Subcutaneous adipose tissue (tissue), 4 donors: ENCODE data around the gene BHLHE23. TPM values are rescaled to one million over a fixed set of nuclear protein-coding genes. Genes with fewer than 3 reads are reported as not detected.

Experiments used
- CTCF ChIP-seq: fragments of 450-650 bp; IDR thresholded peaks from one replicate; pipeline ENCODE4 v1.5.1; 2016; ENCODE audit warnings: low read depth, mild to moderate bottlenecking, control low read depth, antibody characterized with exemption, moderate library complexity
- total RNA-seq, 4 donors: library from RNA; depleted of rRNA; stranded (reverse); fragments of >200 nt; gene quantifications; one replicate each; pipeline ENCODE4 v1.1.0, GENCODE V29; 2016

Gene BHLHE23
- total RNA-seq, 4 donors from 2014 or later: not detected

- no peak for TF ChIP-seq CTCF
Observed at GRCh38 chr20:62977613-62978560, 28.9 kb downstream of the BHLHE23 start.

GRCh38 chr20:62976886-62977285, 29.9 kb downstream of the BHLHE23 start:
- no peak for TF ChIP-seq CTCF

- TF ChIP-seq CTCF: no peak
Observed at GRCh38 chr20:62975812-62976508, 30.8 kb downstream of the BHLHE23 start.

- TF ChIP-seq CTCF: no peak
Observed at GRCh38 chr20:62975251-62975760, 31.5 kb downstream of the BHLHE23 start.

- no peak for TF ChIP-seq CTCF
Observed at GRCh38 chr20:62972845-62973745, 33.7 kb downstream of the BHLHE23 start.

- TF ChIP-seq CTCF: no peak
Observed at GRCh38 chr20:62971950-62972844, 34.6 kb downstream of the BHLHE23 start.
